Endothelial cell of umbilical vein (primary cell): ENCODE results near the gene SYNPR. TPM values are rescaled to one million over a fixed set of nuclear protein-coding genes. Genes with fewer than 3 reads are reported as not detected.

Experiments used
- Bru-seq: library from RNA; stranded (reverse); fragments of 400-500 nt; gene quantifications from one replicate; lab custom pipeline; 2021; lab: Mats Ljungman, UMichigan
- BruChase-seq, 2 experiments: library from RNA; stranded (reverse); fragments of 400-500 nt; gene quantifications; one replicate each; lab custom pipeline; 2021; lab: Mats Ljungman, UMichigan
- BruUV-seq: library from RNA; stranded (reverse); fragments of 400-500 nt; replicated peaks from 2 replicates; lab custom pipeline; 2021; lab: Mats Ljungman, UMichigan
- CTCF ChIA-PET: fragments of 300-600, 350-600 bp; sonication (Branson Sonifier 250); formaldehyde crosslinking; loops from one replicate; lab custom pipeline; 2021; ENCODE audit warnings: antibody characterized with exemption, inconsistent platforms; lab: Charles Lee
- POLR2A ChIA-PET: fragments of 300-600, 350-600 bp; sonication (Branson Sonifier 250); formaldehyde crosslinking; loops from one replicate; lab custom pipeline; 2021; ENCODE audit warnings: antibody characterized with exemption, inconsistent platforms; lab: Charles Lee
- DNase-seq: peaks from one replicate; pipeline ENCODE4 v3.0.0-alpha.2; 2011; ENCODE audit warnings: low read depth, low spot score
- FAIRE-seq: peaks from 2 replicates; lab custom pipeline; 2011; peaks lifted over from hg19 to GRCh38; lab: Jason Lieb, UNC
- H2AFZ ChIP-seq: 2 replicates; pipeline ENCODE4 v1.6.0; 2012; ENCODE audit warnings: low read depth, low read length, control low read depth, inconsistent platforms
- H3K27ac ChIP-seq: 2 replicates; pipeline ENCODE4 v1.5.1; 2011; ENCODE audit warnings: low read depth, mild to moderate bottlenecking, control low read depth, low read length, moderate library complexity; ENCODE audit not compliant: insufficient read depth
- H3K27me3 ChIP-seq, 2 experiments: 2 replicates each; pipeline versions ENCODE4 v1.6.0 to v1.6.1; 2011; ENCODE audit warnings: low read length in 2 of 2, mixed read lengths in 1 of 2; ENCODE audit not compliant: control insufficient read depth in 2 of 2, insufficient read depth in 2 of 2
- H3K36me3 ChIP-seq, 2 experiments: 2 replicates in 1 of 2; 3 replicates in 1 of 2; pipeline ENCODE4 v1.5.1; 2011; ENCODE audit warnings: low read length in 2 of 2, mild to moderate bottlenecking in 1 of 2, moderate library complexity in 1 of 2; ENCODE audit not compliant: control insufficient read depth in 2 of 2, insufficient read depth in 2 of 2; ENCODE audit errors: extremely low read depth in 1 of 2
- H3K4me1 ChIP-seq: 3 replicates; pipeline ENCODE4 v1.5.1; 2011; ENCODE audit warnings: mild to moderate bottlenecking, low read length; ENCODE audit not compliant: control insufficient read depth, insufficient read depth; ENCODE audit errors: extremely low read depth
- H3K4me2 ChIP-seq: 2 replicates; pipeline ENCODE4 v1.6.1; 2011; ENCODE audit warnings: low read length, control low read depth, mixed read lengths; ENCODE audit not compliant: insufficient read depth
- H3K4me3 ChIP-seq, 3 experiments: fragments of 200-600 bp in 1 of 3; sonication (generic), shearing (Covaris generic) in 1 of 3; replicated peaks in 1 of 3; 2 replicates each; pipeline ENCODE4 v1.5.1; 2011 to 2016; ENCODE audit warnings: control low read depth in 3 of 3, low read length in 3 of 3, mild to moderate bottlenecking in 2 of 3, inconsistent platforms in 1 of 3, low read depth in 1 of 3, moderate library complexity in 1 of 3; ENCODE audit not compliant: insufficient read depth in 1 of 3
- H3K79me2 ChIP-seq: 2 replicates; pipeline ENCODE4 v1.6.0; 2012; ENCODE audit warnings: low read length, inconsistent platforms; ENCODE audit not compliant: control insufficient read depth, insufficient read depth
- H3K9ac ChIP-seq: replicated peaks from 2 replicates; pipeline ENCODE3; 2011; ENCODE audit warnings: low read length, control low read depth; ENCODE audit not compliant: insufficient read depth; ENCODE audit errors: extremely low read depth
- H3K9me1 ChIP-seq: replicated peaks from 3 replicates; pipeline ENCODE4 v1.6.0; 2011; ENCODE audit warnings: mild to moderate bottlenecking, low read length; ENCODE audit not compliant: control insufficient read depth, insufficient read depth; ENCODE audit errors: extremely low read depth
- H3K9me3 ChIP-seq: replicated peaks from 2 replicates; pipeline ENCODE4 v1.5.1; 2012; ENCODE audit warnings: low read length, inconsistent platforms; ENCODE audit not compliant: control insufficient read depth, insufficient read depth
- H4K20me1 ChIP-seq: replicated peaks from 2 replicates; pipeline ENCODE3; 2011; ENCODE audit warnings: mild to moderate bottlenecking, low read length; ENCODE audit not compliant: control insufficient read depth, insufficient read depth; ENCODE audit errors: extremely low read depth
- CTCF ChIP-seq, 2 donors: IDR thresholded peaks; 1 replicate in 1 of 2; 2 replicates in 1 of 2; pipeline ENCODE4 v1.5.1; 2011; ENCODE audit warnings: low read length in 2 of 2, mild to moderate bottlenecking in 2 of 2, moderate library complexity in 2 of 2, control low read depth in 1 of 2, inconsistent platforms in 1 of 2, low read depth in 1 of 2; ENCODE audit not compliant: insufficient read depth in 1 of 2; ENCODE audit errors: extremely low read depth in 1 of 2
- EZH2 ChIP-seq: IDR thresholded peaks from 2 replicates; pipeline ENCODE4 v1.6.1; 2012; ENCODE audit warnings: borderline replicate concordance, low read depth, mild to moderate bottlenecking, moderate library complexity, low read length, inconsistent platforms; ENCODE audit not compliant: severe bottlenecking
- FOS ChIP-seq: IDR thresholded peaks from 2 replicates; pipeline ENCODE4 v1.6.1; 2011; ENCODE audit warnings: mild to moderate bottlenecking, low read length, moderate library complexity, borderline replicate concordance; ENCODE audit not compliant: insufficient read depth
- GATA2 ChIP-seq: IDR thresholded peaks from 2 replicates; pipeline ENCODE4 v1.7.0; 2011; ENCODE audit warnings: low read depth, mild to moderate bottlenecking, moderate library complexity, mixed read lengths, low read length; ENCODE audit not compliant: insufficient read length, insufficient read depth
- JUN ChIP-seq: IDR thresholded peaks from 2 replicates; pipeline ENCODE4 v1.6.1; 2011; ENCODE audit warnings: borderline replicate concordance, low read depth; ENCODE audit not compliant: insufficient read length, insufficient read depth
- MAX ChIP-seq: IDR thresholded peaks from 2 replicates; pipeline ENCODE4 v1.6.1; 2011; ENCODE audit not compliant: insufficient read depth, insufficient read length
- MYC ChIP-seq: IDR thresholded peaks from one replicate; pipeline ENCODE4 v1.6.1; 2011; ENCODE audit warnings: mild to moderate bottlenecking, low read depth, low read length
- dilution Hi-C: fragments of 300-500 bp; cut with MboI; formaldehyde crosslinking; loops from one replicate; pipeline ENCODE4 v1.15.0; 2019; ENCODE audit warnings: low sequenced_read_pairs; ENCODE audit not compliant: extremely low pct_ligation_motif_present
- intact Hi-C: fragments of 100-400 bp; cut with micrococcal nuclease; formaldehyde crosslinking; loops from one replicate; pipeline ENCODE4 v1.10.0; 2022
- long read RNA-seq: library from polyadenylated mRNA; stranded (forward); transcript quantifications from one replicate; pipeline ENCODE4 v2.0.0, GENCODE V29; 2021
- polyA minus RNA-seq, 3 experiments: library from RNA; depleted of rRNA, polyadenylated mRNA; stranded (reverse); fragments of >200 nt; gene quantifications; 1 replicate in 1 of 3; 2 replicates in 2 of 3; pipeline ENCODE4 v1.2.3, GENCODE V29; 2011
- polyA plus RNA-seq, 4 experiments: library from polyadenylated mRNA; depleted of rRNA in 3 of 4; stranded (reverse) in 3 of 4; unstranded in 1 of 4; fragments of >200 nt; gene quantifications; 2 replicates each; pipeline versions ENCODE4 v1.2.1 to v1.2.3, GENCODE V29; 2011 to 2012; ENCODE audit warnings: missing spikeins in 1 of 4
- total RNA-seq: library from RNA; stranded (reverse); gene quantifications from 2 replicates; pipeline ENCODE4 v1.2.3, GENCODE V29; 2021

The SYNPR gene
- total RNA-seq (not detected in 2 replicates), polyA plus RNA-seq (not detected in 2 replicates), polyA minus RNA-seq (not detected in 2 replicates), Bru-seq, nascent RNA (not detected), BruChase-seq, experiment 1, labeled RNA remaining after a 6-hour chase (not detected), BruChase-seq, experiment 2, labeled RNA remaining after a 2-hour chase (not detected)
- polyA plus RNA-seq (2011; cell fraction: cytosol; rRNA removed), result not detected in 2 replicates
- polyA plus RNA-seq (2011; cell fraction: nucleus; rRNA removed), result not detected in 2 replicates
- polyA plus RNA-seq (2012), result not detected in 2 replicates
- polyA minus RNA-seq (2011; cell fraction: cytosol; rRNA and poly(A)+ RNA removed), result not detected
- polyA minus RNA-seq (2011; cell fraction: nucleus; rRNA and poly(A)+ RNA removed), result not detected in 2 replicates
- long read RNA-seq, partial matches to known transcripts, result 0 of 1 reads
- long read RNA-seq, other reads (novel, unspliced or antisense), result 1 of 1 reads

- Histone ChIP-seq H3K36me3 (no peaks in the 10 kb centered on the region), H3K9me3 (no peaks in the 10 kb centered on the region), H3K4me2 (no peak within 1 kb of the TSS), H3K27me3 (peaks cover 7 to 8% of the 10 kb centered on the region in 2 experiments), H3K4me1 (no peaks in the 10 kb centered on the region), H4K20me1 (no peaks in the 10 kb centered on the region), H3K79me2 (no peaks in the 10 kb centered on the region), H2AFZ (no peak within 1 kb of the TSS), H3K4me3 (no peak within 1 kb of the TSS), H3K9me1 (no peaks in the 10 kb centered on the region), H3K9ac (no peak within 1 kb of the TSS), H3K27ac (no peak within 1 kb of the TSS)
- ChIA-PET POLR2A (no interaction called here), CTCF (no interaction called here)
- no peak for DNase-seq
- dilution Hi-C loops (no loop called here), intact Hi-C loops (no loop called here)
- no peak for FAIRE-seq
- TF ChIP-seq MYC (no peak), EZH2 (no peak), CTCF (IDR thresholded peaks at IDR 0.05; ENCODE audit: extremely low read depth in 1 of 2, insufficient read depth in 1 of 2, low read depth in 1 of 2, low read length in 2 of 2) (no peak), JUN (no peak), MAX (no peak), GATA2 (no peak), FOS (no peak)
- no TSS peak for BruUV-seq
These were observed at the start of gene SYNPR for GRCh38 chr3:63278171-63279004. Gene SYNPR, plus strand, starts transcription at chr3:63278308.
